BLaER1 (cell line): Measurements from ENCODE around the gene POLH.

Experiments used
- H3K27ac ChIP-seq: shearing (Covaris generic); formaldehyde crosslinking; 2 replicates; pipeline ENCODE4 v1.8.1; 2022
- H3K27me3 ChIP-seq: shearing (Covaris generic); formaldehyde crosslinking; 2 replicates; pipeline ENCODE4 v1.8.1; 2022
- H3K36me3 ChIP-seq: shearing (Covaris generic); formaldehyde crosslinking; 2 replicates; pipeline ENCODE4 v1.8.1; 2022
- H3K4me1 ChIP-seq: shearing (Covaris generic); formaldehyde crosslinking; 2 replicates; pipeline ENCODE4 v1.8.1; 2022
- H3K4me2 ChIP-seq: shearing (Covaris generic); formaldehyde crosslinking; 2 replicates; pipeline ENCODE4 v1.8.1; 2022
- H3K4me3 ChIP-seq: shearing (Covaris generic); formaldehyde crosslinking; 2 replicates; pipeline ENCODE4 v1.8.1; 2022
- H3K9ac ChIP-seq: shearing (Covaris generic); formaldehyde crosslinking; 2 replicates; pipeline ENCODE4 v1.8.1; 2022
- H3K9me3 ChIP-seq: shearing (Covaris generic); formaldehyde crosslinking; 2 replicates; pipeline ENCODE4 v1.8.1; 2022
- H4K20me1 ChIP-seq: shearing (Covaris generic); formaldehyde crosslinking; 2 replicates; pipeline ENCODE4 v1.8.1; 2022
- Cebpa-rat ChIP-seq: shearing (Covaris generic); IDR thresholded peaks from 2 replicates; pipeline ENCODE4 v1.8.1; 2022

POLH gene

DNA sequence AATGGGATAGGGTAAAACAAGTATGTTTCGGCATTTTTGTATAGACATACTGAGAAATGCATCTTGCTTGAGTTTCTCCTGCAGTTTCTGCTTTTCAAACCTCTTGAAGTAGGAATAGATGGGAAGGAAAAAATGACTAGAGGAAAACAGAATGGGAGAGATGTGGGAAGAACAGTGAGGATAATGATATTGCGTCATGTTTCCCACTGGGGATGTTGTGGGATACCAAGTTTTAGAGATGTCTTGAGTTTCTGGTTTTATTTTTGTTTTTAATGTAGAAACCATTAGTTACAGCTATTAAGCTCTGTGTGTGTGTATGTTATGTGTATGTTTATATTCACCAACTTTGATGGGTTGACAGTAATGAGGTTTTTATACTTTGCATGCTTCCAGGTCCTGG, 24.6 kb downstream of the POLH start:
- no peaks in the 10 kb centered on the region for H3K27me3 ChIP-seq
- H3K27ac ChIP-seq = no peak overlapping the region
- no peak overlapping the region for H3K4me3 ChIP-seq
- H3K9ac ChIP-seq = no peak overlapping the region
- no peaks in the 10 kb centered on the region for H3K4me1 ChIP-seq
- H4K20me1 ChIP-seq = no peaks in the 10 kb centered on the region; the same call in 1 of the 2 replicates
- peaks cover 94% of the 10 kb centered on the region for H3K36me3 ChIP-seq
- no peak for TF ChIP-seq Cebpa-rat
- H3K4me2 ChIP-seq = no peak overlapping the region
- no peaks in the 10 kb centered on the region for H3K9me3 ChIP-seq

DNA sequence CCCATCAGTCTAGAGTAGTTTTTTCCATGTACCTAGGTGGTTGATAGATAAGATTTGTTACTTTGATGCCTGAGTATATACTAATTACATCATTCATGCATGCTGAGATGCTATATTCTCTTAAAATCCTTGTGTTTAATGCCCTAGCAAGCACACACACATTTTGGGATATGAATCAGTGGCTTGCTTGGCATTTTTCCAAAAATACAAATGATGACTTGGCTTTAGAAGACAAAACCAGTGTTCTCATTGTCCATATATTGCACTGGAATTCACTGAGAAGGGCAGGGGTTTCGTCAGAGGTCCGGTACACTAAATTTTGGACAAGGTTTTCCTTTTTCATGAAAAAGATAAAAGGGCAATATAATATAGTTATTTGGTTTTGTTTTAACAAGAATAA, 28.2 kb downstream of the POLH start:
- Histone ChIP-seq H4K20me1 (no peaks in the 10 kb centered on the region), H3K36me3 (peaks cover 88% of the 10 kb centered on the region), H3K4me1 (peaks cover 13% of the 10 kb centered on the region), H3K9ac (no peak overlapping the region), H3K4me2 (no peak overlapping the region), H3K27ac (no peak overlapping the region), H3K9me3 (no peaks in the 10 kb centered on the region), H3K4me3 (no peak overlapping the region), H3K27me3 (no peaks in the 10 kb centered on the region)
- no peak for TF ChIP-seq Cebpa-rat

DNA sequence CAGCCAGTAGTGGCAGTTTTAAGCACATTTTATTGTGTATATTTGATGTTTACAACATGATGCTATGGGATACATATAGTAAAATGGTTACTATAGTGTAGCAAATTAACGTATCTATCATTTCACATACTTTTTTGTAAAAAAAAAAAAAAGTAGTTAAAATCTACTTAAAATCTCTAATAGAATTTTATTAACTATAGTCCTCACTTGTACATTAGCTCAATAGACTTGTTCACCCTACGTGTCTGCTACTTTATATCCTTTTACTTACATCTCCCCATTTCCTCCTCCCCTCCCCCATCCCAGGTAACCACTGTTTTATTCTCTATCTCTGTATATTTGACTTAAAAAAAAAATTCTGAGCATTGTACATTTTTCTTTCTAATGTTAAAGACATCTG, 30.0 kb downstream of the POLH start:
- H3K36me3 ChIP-seq = peaks cover 89% of the 10 kb centered on the region

DNA sequence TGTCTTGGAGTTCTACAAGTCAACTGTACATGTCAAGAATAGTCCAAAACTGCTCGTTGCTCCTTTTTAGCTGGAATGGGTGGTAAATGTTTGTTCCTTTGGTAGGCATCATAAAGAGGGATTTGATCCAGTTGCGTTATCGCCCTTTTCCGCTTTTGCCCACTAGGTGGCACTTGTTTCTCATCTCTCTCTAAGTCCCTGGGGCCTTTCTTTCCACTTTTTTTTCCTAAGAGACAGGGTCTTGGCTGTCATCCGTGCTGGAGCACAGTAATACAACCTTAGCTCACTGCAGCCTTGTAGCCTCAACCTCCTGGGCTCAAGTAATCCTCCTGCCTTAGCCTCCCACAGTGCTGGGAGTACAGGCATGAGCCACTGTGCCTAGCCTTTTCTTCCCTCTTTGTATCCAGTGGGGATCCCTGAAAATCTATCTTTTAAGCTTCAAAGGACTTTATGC, 32.4 kb downstream of the POLH start:
- Histone ChIP-seq H3K27me3 (no peaks in the 10 kb centered on the region), H3K27ac (no peak overlapping the region), H3K4me3 (no peak overlapping the region), H3K9ac (no peak overlapping the region), H3K4me2 (peak overlapping the region; percentile 40), H3K9me3 (no peaks in the 10 kb centered on the region), H3K4me1 (peaks cover 13% of the 10 kb centered on the region), H4K20me1 (no peaks in the 10 kb centered on the region), H3K36me3 (peaks cover 87% of the 10 kb centered on the region)
- no peak for TF ChIP-seq Cebpa-rat

More for the DNA sequence above, 30.0 kb downstream of the POLH start:
- Histone ChIP-seq H3K4me1 (peaks cover 13% of the 10 kb centered on the region), H3K9me3 (no peaks in the 10 kb centered on the region), H3K4me3 (no peak overlapping the region), H3K4me2 (no peak overlapping the region), H4K20me1 (no peaks in the 10 kb centered on the region), H3K9ac (no peak overlapping the region), H3K27me3 (no peaks in the 10 kb centered on the region), H3K27ac (no peak overlapping the region)
- TF ChIP-seq Cebpa-rat = no peak

DNA sequence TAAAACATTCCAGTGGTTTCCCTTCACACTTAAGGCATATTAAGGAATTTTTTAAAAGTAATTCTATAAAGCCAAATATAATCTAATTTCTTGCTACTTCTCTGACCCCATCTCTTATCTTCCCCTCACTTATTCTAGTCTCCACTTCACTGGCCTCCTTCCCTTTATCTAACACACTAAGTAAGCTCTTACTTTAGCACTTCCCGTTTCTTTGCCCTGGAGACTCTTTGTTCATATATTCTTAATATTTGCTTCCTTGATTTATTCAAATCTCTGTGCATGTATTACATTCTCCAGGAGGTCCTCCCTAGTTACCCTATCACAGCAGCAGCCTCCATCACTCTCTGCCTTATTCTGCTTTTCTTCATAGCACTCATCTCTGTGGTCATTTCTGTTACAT, 32.8 kb downstream of the POLH start:
- peaks cover 13% of the 10 kb centered on the region for H3K4me1 ChIP-seq
- H3K4me3 ChIP-seq = no peak overlapping the region
- TF ChIP-seq Cebpa-rat = no peak
- no peak overlapping the region for H3K27ac ChIP-seq
- peak overlapping the region; percentile 40 for H3K4me2 ChIP-seq
- no peaks in the 10 kb centered on the region for H3K9me3 ChIP-seq
- no peaks in the 10 kb centered on the region for H3K27me3 ChIP-seq
- H3K36me3 ChIP-seq = peaks cover 87% of the 10 kb centered on the region
- no peak overlapping the region for H3K9ac ChIP-seq
- no peaks in the 10 kb centered on the region for H4K20me1 ChIP-seq

DNA sequence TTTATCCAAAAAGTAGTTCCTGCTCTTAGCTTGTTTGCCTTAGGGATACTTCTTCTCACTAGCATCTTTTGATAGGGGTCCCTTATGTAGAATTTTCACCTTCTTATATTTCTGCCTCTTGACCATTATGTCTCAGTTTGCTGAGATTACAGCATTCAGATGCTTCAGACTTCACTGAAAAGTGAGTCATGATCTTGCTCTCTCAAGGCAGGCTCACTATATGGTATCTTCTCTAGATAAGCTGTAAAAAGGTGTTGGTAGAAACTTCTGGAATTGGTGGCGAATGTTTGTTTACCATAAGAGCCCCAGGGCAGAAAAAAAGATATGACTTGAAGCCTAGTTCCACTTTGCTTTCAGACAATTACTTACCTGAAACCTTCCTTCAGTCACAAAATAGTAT, 33.4 kb downstream of the POLH start:
- peaks cover 13% of the 10 kb centered on the region for H3K4me1 ChIP-seq
- no peak overlapping the region for H3K27ac ChIP-seq
- no peak overlapping the region for H3K9ac ChIP-seq
- H3K4me3 ChIP-seq = no peak overlapping the region
- no peaks in the 10 kb centered on the region for H3K27me3 ChIP-seq
- no peak overlapping the region for H3K4me2 ChIP-seq
- TF ChIP-seq Cebpa-rat = no peak
- H3K9me3 ChIP-seq = no peaks in the 10 kb centered on the region
- H4K20me1 ChIP-seq = no peaks in the 10 kb centered on the region
- peaks cover 87% of the 10 kb centered on the region for H3K36me3 ChIP-seq

DNA sequence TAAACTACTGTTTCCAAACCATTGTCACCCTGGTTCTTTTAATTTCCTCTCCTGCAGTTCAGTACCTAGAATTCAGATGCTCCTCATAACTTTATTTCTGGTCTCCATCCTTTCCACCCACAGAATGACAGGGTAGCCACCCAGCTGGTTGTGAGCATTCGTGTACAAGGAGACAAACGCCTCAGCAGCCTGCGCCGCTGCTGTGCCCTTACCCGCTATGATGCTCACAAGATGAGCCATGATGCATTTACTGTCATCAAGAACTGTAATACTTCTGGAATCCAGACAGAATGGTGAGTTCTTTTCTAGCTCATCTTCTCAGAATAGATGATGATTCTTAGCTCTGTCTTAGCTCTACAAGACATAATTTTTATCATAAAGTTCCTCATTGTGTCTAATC, 34.4 kb downstream of the POLH start:
- no peak for TF ChIP-seq Cebpa-rat
- no peaks in the 10 kb centered on the region for H4K20me1 ChIP-seq
- H3K4me2 ChIP-seq = no peak overlapping the region
- H3K9ac ChIP-seq = no peak overlapping the region
- H3K27ac ChIP-seq = no peak overlapping the region
- H3K4me1 ChIP-seq = peaks cover 13% of the 10 kb centered on the region
- no peaks in the 10 kb centered on the region for H3K9me3 ChIP-seq
- H3K4me3 ChIP-seq = no peak overlapping the region
- peaks cover 87% of the 10 kb centered on the region for H3K36me3 ChIP-seq
- no peaks in the 10 kb centered on the region for H3K27me3 ChIP-seq

DNA sequence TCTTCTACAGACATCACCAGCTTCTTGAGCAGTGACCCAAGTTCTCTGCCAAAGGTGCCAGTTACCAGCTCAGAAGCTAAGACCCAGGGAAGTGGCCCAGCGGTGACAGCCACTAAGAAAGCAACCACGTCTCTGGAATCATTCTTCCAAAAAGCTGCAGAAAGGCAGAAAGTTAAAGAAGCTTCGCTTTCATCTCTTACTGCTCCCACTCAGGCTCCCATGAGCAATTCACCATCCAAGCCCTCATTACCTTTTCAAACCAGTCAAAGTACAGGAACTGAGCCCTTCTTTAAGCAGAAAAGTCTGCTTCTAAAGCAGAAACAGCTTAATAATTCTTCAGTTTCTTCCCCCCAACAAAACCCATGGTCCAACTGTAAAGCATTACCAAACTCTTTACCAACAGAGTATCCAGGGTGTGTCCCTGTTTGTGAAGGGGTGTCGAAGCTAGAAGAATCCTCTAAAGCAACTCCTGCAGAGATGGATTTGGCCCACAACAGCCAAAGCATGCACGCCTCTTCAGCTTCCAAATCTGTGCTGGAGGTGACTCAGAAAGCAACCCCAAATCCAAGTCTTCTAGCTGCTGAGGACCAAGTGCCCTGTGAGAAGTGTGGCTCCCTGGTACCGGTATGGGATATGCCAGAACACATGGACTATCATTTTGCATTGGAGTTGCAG, 37.9 kb downstream of the POLH start:
- Histone ChIP-seq H3K27me3 (no peaks in the 10 kb centered on the region), H3K4me1 (peaks cover 3% of the 10 kb centered on the region), H3K9me3 (no peaks in the 10 kb centered on the region), H4K20me1 (no peaks in the 10 kb centered on the region), H3K9ac (no peak overlapping the region), H3K27ac (no peak overlapping the region), H3K4me2 (no peak overlapping the region), H3K36me3 (peaks cover 93% of the 10 kb centered on the region), H3K4me3 (no peak overlapping the region)
- TF ChIP-seq Cebpa-rat = no peak

DNA sequence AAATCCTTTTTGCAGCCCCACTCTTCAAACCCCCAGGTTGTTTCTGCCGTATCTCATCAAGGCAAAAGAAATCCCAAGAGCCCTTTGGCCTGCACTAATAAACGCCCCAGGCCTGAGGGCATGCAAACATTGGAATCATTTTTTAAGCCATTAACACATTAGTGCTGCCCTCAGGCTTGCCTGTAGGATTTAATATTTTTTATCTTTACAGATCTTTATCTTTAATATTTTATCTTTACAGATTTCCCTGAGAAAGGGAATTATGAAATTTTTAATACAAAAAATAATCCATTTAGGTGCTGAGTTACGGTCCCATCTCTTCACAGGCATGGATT, 38.4 kb downstream of the POLH start:
- Histone ChIP-seq H4K20me1 (no peaks in the 10 kb centered on the region), H3K4me3 (no peak overlapping the region), H3K9ac (no peak overlapping the region), H3K36me3 (peaks cover 96% of the 10 kb centered on the region), H3K27ac (no peak overlapping the region), H3K4me2 (no peak overlapping the region), H3K9me3 (no peaks in the 10 kb centered on the region), H3K27me3 (no peaks in the 10 kb centered on the region), H3K4me1 (no peaks in the 10 kb centered on the region)
- TF ChIP-seq Cebpa-rat = no peak

DNA sequence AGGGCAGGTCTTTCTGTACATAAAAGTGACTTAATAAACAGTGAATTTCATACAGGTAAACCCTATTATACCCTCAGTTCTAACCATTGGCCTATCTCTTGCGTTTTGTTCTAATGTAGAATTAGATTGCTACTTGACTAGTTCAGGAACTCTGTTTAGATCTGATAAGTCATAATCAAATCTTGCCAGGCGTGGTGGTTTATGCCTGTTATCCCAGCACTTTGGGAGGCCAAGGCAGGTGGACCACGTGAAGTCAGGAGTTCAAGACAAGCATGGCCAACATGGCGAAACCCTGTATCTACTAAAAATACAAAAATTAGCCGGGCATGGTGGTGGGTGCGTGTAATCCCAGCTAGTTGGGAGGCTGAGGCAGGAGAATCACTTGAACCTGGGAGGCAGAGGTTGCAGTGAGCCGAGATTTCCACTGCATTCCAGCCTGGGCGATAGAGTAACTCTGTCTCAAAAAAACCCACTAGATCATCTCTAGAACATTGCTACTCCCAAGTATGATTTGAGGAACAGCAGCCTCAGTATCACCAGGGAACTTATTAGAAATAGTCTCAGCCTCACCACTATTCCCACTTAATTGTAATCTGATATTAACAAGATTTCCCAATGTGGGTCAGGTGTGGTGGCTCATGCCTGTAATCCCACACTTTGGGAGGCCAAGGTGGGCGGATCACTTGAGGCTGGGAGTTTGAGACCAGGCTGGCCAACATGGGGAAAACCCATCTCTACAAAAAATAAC, 40.9 kb downstream of the POLH start:
- H3K27ac ChIP-seq = no peak overlapping the region

More for the DNA sequence above, 40.9 kb downstream of the POLH start:
- TF ChIP-seq Cebpa-rat = no peak
- no peaks in the 10 kb centered on the region for H3K27me3 ChIP-seq
- H4K20me1 ChIP-seq = 0 out of 2 replicates have a peak, but pooled peaks cover 7% of the 10 kb centered on the region
- no peaks in the 10 kb centered on the region for H3K4me1 ChIP-seq
- peaks cover 98% of the 10 kb centered on the region for H3K36me3 ChIP-seq
- no peak overlapping the region for H3K4me3 ChIP-seq
- H3K9ac ChIP-seq = no peak overlapping the region
- H3K4me2 ChIP-seq = no peak overlapping the region
- no peaks in the 10 kb centered on the region for H3K9me3 ChIP-seq
